Measurements from ENCODE around the gene ACP4.
A peak's percentile ranks its signal among the peaks of the same experiment; 100 is the strongest.

ACP4 gene

DNA sequence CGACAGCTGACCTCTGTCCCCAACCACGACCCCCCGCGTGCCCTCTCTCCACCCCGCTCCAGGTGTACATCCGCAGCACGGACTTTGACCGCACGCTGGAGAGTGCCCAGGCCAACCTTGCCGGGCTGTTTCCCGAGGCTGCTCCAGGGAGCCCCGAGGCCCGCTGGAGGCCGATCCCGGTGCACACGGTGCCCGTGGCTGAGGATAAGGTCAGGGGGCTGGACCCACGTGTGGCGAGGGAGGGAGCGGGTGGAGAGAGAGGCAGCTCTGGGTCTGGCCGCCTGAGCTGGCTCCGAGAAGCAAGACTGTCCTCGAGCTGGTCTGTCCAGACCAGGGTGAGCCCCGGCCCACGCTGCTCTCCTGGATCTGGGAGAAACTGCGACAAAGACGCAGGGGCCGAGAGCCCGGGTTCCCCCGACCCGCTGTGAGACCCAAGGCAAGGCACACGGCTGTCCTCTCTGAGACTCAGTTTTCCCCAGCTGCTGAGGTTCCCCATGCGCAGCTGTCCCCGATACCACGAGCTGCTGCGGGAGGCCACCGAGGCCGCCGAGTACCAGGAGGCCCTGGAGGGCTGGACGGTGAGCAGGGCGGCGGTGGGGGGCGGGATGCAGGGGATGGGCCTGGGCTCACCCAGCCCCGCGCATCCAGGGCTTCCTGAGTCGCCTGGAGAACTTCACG is 1.5 kb downstream of the ACP4 start:
- peak overlapping the region; percentile 98 for H3K27ac ChIP-seq
- TF ChIP-seq CTCF (IDR thresholded peaks at IDR 0.05) = no peak
- TF ChIP-seq ZFX (IDR thresholded peaks at IDR 0.05; ENCODE audit: borderline replicate concordance) = no peak

DNA sequence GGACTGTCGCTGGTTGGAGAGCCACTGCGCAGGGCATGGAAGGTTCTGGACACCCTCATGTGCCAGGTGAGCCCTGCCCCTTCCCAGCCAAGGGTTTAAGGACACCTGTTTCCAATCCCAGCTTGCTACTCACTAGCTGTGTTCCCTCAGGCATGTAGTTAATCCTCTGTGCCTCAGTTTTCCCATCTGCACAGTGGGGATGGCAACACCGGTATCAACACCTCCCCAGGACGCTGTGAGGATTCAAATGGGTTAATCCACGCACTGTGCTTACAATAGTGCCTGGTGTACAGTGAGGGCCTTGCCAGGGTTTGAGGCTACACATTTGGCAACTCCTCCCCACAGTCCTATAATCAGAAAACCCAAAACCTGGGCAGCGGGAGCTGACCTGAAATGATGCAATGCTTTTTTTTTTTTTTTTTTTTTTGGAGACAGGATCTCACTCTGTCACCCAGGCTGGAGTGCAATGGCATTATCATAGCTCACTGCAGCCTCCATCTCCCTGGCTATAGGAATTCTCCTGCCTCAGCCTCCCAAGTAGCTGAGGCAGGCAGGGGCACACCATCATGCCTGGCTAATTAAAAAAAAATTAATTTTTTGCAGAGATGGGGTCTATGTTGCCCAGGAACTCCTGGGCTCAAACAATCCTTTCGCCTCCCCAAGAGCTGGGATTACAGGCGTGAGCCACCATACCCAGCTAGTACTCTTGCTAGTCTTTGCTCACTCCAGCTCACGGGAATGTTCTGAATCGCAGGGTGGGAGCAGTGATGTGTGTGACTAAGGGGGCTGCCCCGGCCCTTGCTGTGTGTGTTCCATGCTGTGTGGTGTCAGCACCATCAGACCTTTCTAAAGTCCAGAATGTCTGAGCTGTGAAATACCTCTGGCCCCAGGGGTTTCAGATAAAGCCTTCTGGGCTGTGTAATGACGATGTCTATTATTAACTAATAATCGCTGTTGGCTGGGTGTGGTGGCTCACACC is 2.3 kb downstream of the ACP4 start:
- H3K27ac ChIP-seq = peak overlapping the region; percentile 98
- TF ChIP-seq ZFX (IDR thresholded peaks at IDR 0.05; ENCODE audit: borderline replicate concordance) (no peak), CTCF (IDR thresholded peaks at IDR 0.05) (no peak)

DNA sequence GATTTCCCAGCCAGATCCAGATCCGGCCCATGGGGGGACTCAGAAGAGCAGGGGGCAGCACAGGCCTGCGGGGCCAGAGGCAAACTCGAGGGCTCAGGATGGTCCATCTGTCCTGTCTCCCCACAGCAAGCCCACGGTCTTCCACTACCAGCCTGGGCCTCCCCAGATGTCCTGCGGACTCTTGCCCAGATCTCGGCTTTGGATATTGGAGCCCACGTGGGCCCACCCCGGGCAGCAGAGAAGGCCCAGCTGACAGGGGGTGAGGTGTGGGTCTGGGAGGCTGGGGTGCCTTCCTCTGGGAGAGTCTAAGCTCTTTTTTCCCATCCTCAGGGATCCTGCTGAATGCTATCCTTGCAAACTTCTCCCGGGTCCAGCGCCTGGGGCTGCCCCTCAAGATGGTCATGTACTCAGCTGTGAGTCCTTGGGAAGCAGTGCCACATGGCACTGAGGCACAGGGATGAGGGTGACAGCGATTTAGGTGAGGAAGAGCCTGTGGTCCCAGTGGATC is 3.4 kb downstream of the ACP4 start:
- peak overlapping the region; percentile 98 for H3K27ac ChIP-seq
- TF ChIP-seq CTCF (IDR thresholded peaks at IDR 0.05) = no peak
- TF ChIP-seq ZFX (IDR thresholded peaks at IDR 0.05; ENCODE audit: borderline replicate concordance) = no peak

GRCh38 chr19:50794074-50794875 is 4.1 kb downstream of the ACP4 start:
- TF ChIP-seq ZFX (IDR thresholded peaks at IDR 0.05; ENCODE audit: borderline replicate concordance) = no peak
- no peak for TF ChIP-seq CTCF (IDR thresholded peaks at IDR 0.05)
- H3K27ac ChIP-seq = peak overlapping the region; percentile 98

DNA sequence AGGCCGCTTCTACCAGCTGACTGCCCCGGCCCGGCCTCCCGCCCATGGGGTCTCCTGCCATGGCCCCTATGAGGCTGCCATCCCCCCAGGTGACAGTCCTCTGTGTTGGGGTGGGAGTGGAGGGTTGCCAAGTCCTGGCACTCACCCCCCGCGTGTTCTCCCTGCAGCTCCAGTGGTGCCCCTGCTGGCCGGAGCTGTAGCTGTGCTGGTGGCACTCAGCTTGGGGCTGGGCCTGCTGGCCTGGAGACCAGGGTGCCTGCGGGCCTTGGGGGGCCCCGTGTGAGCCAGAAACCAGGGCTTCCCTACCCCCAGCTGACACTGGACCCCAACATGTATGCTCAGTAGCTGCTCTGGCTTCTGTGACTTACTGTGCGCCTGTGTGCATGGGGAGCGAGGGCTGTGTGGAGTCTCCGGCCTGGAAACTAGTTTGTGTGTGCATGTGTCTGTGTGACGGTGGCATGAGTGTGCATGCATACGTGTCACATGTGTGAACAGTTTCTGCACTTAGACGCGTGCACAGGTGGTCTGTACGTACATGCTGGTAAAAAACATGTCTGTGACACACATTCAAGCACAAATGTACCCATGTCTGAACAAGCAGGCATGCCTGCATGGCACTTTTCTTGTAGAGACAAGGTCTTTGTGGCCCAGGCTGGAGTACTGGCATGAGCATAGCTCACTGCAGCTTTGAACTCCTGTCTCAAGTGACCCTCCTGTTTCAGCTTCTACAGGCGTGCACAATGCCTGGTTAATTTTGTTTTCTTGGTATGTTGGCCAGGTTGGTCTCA is 4.9 kb downstream of the ACP4 start:
- TF ChIP-seq ZFX (IDR thresholded peaks at IDR 0.05; ENCODE audit: borderline replicate concordance) = no peak
- peak; percentile 70 for TF ChIP-seq CTCF (IDR thresholded peaks at IDR 0.05)
- peak overlapping the region; percentile 98 for H3K27ac ChIP-seq

GRCh38 chr19:50795664-50796073 is 5.5 kb downstream of the ACP4 start:
- no peak for TF ChIP-seq ZFX (IDR thresholded peaks at IDR 0.05; ENCODE audit: borderline replicate concordance)
- TF ChIP-seq CTCF (IDR thresholded peaks at IDR 0.05) = no peak
- H3K27ac ChIP-seq = peak overlapping the region; percentile 98

Data from 22Rv1 (cell line).